Measurements from ENCODE around the gene SLC27A1.

The SLC27A1 gene

DNA sequence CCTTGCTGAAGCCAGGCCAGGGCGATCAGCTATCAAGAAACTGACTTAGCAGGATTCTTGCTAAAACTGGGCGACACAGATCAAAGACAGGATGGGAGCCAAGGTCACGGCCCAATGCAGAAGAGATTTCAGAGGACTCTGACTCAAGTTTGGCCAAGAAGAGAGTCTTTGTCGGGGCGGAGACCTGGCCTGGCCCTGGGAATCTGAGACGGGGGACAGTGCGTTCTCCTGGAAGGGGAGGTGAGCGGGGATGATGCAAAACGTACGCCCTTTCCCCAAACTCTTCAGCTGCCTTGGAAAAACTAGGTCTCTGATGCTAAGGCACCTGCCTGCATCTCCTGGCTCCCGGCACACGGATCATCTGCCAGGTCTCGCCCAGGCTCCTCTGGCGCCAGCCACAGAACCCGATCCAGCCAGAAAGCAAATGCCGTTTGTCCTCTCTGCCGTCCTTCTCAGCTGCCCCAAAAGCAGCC, 40.6 kb upstream of the SLC27A1 start:
- Histone ChIP-seq H3K27ac (peak overlapping the region; percentile 78), H3K4me2 (ENCODE audit: low read length) (peak overlapping the region; percentile 7), H3K9ac (no peak overlapping the region), H3K9me3 (ENCODE audit: control insufficient read depth, low read length) (no peaks in the 10 kb centered on the region), H3K27me3 (ENCODE audit: control insufficient read depth, insufficient read depth, low read length) (no peaks in the 10 kb centered on the region), H3K4me3 (ENCODE audit: low read depth, low read length) (peak overlapping the region; percentile 32), H3K36me3 (ENCODE audit: control insufficient read depth, insufficient read depth, low read length) (no peaks in the 10 kb centered on the region), H3K4me1 (peaks cover 11% of the 10 kb centered on the region), H2AFZ (peak overlapping the region; percentile 77), H3K79me2 (no peaks in the 10 kb centered on the region)
- TF ChIP-seq, protein P1, sequence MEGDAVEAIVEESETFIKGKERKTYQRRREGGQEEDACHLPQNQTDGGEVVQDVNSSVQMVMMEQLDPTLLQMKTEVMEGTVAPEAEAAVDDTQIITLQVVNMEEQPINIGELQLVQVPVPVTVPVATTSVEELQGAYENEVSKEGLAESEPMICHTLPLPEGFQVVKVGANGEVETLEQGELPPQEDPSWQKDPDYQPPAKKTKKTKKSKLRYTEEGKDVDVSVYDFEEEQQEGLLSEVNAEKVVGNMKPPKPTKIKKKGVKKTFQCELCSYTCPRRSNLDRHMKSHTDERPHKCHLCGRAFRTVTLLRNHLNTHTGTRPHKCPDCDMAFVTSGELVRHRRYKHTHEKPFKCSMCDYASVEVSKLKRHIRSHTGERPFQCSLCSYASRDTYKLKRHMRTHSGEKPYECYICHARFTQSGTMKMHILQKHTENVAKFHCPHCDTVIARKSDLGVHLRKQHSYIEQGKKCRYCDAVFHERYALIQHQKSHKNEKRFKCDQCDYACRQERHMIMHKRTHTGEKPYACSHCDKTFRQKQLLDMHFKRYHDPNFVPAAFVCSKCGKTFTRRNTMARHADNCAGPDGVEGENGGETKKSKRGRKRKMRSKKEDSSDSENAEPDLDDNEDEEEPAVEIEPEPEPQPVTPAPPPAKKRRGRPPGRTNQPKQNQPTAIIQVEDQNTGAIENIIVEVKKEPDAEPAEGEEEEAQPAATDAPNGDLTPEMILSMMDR (IDR thresholded peaks at IDR 0.05): no peak

DNA sequence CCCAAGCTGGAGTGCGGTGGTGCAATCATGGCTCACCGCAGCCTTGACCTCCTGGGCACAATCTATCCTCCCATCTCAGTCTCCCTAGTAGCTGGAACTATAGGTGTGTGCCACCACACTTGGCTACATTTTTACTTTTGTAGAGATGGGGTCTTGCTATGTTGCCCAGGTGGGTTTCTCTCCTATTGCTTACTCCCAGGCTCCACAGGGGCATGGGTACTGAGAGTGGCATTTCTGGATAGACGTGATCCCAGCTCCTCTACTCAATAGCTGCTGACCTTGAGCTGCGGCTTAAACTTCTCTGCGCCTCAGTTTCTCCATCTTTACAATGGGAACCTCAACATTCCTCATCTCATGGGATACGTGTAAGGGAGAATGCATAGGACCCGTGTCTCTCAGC, 38.9 kb upstream of the SLC27A1 start:
- Histone ChIP-seq H3K9ac (no peak overlapping the region), H3K4me1 (peaks cover 11% of the 10 kb centered on the region), H3K36me3 (ENCODE audit: control insufficient read depth, insufficient read depth, low read length) (no peaks in the 10 kb centered on the region), H3K27ac (no peak overlapping the region), H2AFZ (no peak overlapping the region), H3K9me3 (ENCODE audit: control insufficient read depth, low read length) (no peaks in the 10 kb centered on the region), H3K4me2 (ENCODE audit: low read length) (no peak overlapping the region), H3K79me2 (no peaks in the 10 kb centered on the region), H3K27me3 (ENCODE audit: control insufficient read depth, insufficient read depth, low read length) (no peaks in the 10 kb centered on the region), H3K4me3 (ENCODE audit: low read depth, low read length) (no peak overlapping the region)
- TF ChIP-seq, protein P1 (IDR thresholded peaks at IDR 0.05): no peak

DNA sequence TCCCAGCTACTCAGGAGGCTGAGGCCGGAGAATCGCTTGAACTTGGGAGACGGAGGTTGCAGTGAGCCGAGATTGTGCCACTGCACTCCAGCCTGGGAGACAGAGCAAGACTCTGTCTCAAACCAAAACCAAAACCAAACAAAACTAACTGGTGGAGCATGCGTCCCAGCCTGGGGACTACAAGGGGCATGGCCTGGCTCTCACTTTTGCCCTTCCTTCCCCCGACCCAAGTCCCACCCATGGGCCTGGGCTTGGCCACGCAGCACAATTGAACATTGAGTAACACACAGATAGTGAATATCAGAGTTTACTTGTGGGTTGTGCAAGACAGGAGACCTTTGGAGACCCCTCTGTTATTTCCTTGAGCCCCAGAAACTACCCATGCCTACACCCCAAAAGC, 35.1 kb upstream of the SLC27A1 start:
- Histone ChIP-seq H3K4me2 (ENCODE audit: low read length) (no peak overlapping the region), H3K27me3 (ENCODE audit: control insufficient read depth, insufficient read depth, low read length) (no peaks in the 10 kb centered on the region), H3K9me3 (ENCODE audit: control insufficient read depth, low read length) (no peaks in the 10 kb centered on the region), H3K4me1 (peaks cover 4% of the 10 kb centered on the region), H3K36me3 (ENCODE audit: control insufficient read depth, insufficient read depth, low read length) (no peaks in the 10 kb centered on the region), H2AFZ (no peak overlapping the region), H3K27ac (no peak overlapping the region), H3K4me3 (ENCODE audit: low read depth, low read length) (no peak overlapping the region), H3K79me2 (no peaks in the 10 kb centered on the region), H3K9ac (no peak overlapping the region)
- TF ChIP-seq, protein P1 (IDR thresholded peaks at IDR 0.05): no peak

DNA sequence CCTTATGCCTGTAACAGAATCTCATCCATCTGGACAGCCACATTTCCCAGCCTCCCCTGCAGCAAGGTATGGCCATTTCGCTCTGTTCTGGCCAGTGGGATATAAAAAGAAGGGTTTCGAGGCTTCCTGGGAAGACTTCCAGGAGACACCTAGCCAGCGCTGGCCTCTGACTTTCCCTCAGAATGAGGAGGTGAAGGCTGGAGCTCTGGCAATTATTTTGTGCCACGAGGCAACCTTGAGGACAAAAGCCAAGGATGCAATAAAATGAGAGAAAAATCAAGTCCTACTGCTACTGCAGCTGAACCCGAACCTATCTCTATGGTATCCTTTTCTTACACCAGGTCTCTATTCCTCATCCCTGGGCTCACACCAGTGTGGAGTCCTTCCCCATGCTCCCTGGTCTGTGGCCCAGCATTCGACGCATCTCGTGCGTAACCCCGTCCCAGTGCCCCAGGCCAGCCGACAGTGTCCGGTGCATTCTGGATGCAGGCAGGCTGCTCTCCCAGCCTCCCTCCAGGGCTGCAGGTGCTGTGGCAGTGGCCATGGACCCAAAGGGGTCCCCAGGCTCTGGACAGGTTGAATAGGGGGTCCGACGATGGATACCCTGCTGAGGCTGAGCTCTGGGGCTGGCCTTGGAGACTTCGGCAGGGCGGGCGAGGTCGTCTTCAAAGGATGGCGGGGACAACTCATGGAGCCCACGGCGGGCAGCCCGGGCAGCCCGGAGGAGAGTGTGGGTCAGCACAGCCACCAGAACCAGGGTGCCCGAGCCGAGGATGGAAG, 34.0 kb upstream of the SLC27A1 start:
- Histone ChIP-seq H3K4me3 (ENCODE audit: low read depth, low read length) (no peak overlapping the region), H3K27me3 (ENCODE audit: control insufficient read depth, insufficient read depth, low read length) (no peaks in the 10 kb centered on the region), H3K4me2 (ENCODE audit: low read length) (no peak overlapping the region), H3K36me3 (ENCODE audit: control insufficient read depth, insufficient read depth, low read length) (no peaks in the 10 kb centered on the region), H3K79me2 (no peaks in the 10 kb centered on the region), H3K9ac (no peak overlapping the region), H3K4me1 (peaks cover 3% of the 10 kb centered on the region), H3K9me3 (ENCODE audit: control insufficient read depth, low read length) (no peaks in the 10 kb centered on the region), H3K27ac (no peak overlapping the region), H2AFZ (no peak overlapping the region)
- TF ChIP-seq, protein P1 (IDR thresholded peaks at IDR 0.05): no peak

DNA sequence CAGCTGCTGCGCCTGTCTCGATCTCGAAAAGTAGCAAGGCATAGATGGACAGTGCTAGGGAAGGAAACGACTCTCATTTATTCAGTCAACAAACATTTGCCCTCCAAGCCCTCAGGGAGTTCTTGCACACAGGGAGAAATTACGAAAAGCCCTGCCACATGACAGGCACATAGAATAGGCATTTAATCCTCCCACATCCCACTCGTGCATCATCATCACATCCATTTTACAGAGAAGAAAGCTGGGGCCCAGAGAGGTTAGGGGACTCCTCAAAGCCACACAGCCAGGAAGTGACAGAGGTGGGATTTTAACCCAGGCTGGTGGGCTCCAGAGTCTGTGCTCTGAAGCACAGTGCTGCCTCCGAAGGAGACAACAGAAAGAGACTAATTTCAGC, 33.5 kb upstream of the SLC27A1 start:
- Histone ChIP-seq H2AFZ (no peak overlapping the region), H3K4me3 (ENCODE audit: low read depth, low read length) (no peak overlapping the region), H3K4me2 (ENCODE audit: low read length) (no peak overlapping the region), H3K27ac (no peak overlapping the region), H3K9ac (no peak overlapping the region), H3K36me3 (ENCODE audit: control insufficient read depth, insufficient read depth, low read length) (no peaks in the 10 kb centered on the region), H3K79me2 (no peaks in the 10 kb centered on the region), H3K4me1 (peaks cover 3% of the 10 kb centered on the region), H3K9me3 (ENCODE audit: control insufficient read depth, low read length) (no peaks in the 10 kb centered on the region), H3K27me3 (ENCODE audit: control insufficient read depth, insufficient read depth, low read length) (no peaks in the 10 kb centered on the region)
- TF ChIP-seq, protein P1 (IDR thresholded peaks at IDR 0.05): no peak
